SK-MEL-5 (cell line): Measurements from ENCODE around the gene UBE2O. TPM values are rescaled to one million over a fixed set of nuclear protein-coding genes. Genes with fewer than 3 reads are reported as not detected.

Experiments used
- DNase-seq: peaks from one replicate; pipeline ENCODE4 v3.0.0-alpha.2; 2016; ENCODE audit warnings: low read depth, low spot score
- in situ Hi-C: cut with HindIII; loops from 2 replicates; pipeline ENCODE4 v1.10.0; 2016; ENCODE audit warnings: low sequenced_read_pairs, high pct_unique_total_duplicates, low pct_unique_long_range_greater_than_20kb
- total RNA-seq: library from RNA; depleted of rRNA; stranded (reverse); fragments of >200 nt; shearing (Covaris generic); gene quantifications from 2 replicates; pipeline ENCODE4 v1.2.3, GENCODE V29; 2014

Gene UBE2O
- total RNA-seq, 1 experiment from 2014 or later = 30.7 TPM

DNA sequence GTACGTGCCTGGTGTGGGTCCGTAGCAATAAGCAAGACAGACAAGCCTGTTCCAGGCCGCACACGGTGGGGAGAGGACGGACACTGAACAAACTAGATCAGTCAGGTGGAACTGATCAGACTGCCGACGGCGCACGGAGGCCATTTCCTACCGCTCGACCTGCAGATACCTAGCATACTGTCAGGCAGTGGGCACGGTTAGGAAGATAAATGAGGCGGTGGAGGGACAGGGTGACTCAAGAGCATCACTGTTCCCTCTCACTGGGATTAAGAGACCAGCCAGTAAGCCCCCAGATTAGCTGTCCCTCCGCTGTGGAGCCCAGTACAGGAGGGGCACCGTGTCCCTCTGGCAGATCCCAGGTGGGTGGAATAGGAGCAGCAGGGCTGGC is 19.3 kb upstream of the UBE2O start:
- DNase-seq = no peak
- in situ Hi-C loops = no loop called here

DNA sequence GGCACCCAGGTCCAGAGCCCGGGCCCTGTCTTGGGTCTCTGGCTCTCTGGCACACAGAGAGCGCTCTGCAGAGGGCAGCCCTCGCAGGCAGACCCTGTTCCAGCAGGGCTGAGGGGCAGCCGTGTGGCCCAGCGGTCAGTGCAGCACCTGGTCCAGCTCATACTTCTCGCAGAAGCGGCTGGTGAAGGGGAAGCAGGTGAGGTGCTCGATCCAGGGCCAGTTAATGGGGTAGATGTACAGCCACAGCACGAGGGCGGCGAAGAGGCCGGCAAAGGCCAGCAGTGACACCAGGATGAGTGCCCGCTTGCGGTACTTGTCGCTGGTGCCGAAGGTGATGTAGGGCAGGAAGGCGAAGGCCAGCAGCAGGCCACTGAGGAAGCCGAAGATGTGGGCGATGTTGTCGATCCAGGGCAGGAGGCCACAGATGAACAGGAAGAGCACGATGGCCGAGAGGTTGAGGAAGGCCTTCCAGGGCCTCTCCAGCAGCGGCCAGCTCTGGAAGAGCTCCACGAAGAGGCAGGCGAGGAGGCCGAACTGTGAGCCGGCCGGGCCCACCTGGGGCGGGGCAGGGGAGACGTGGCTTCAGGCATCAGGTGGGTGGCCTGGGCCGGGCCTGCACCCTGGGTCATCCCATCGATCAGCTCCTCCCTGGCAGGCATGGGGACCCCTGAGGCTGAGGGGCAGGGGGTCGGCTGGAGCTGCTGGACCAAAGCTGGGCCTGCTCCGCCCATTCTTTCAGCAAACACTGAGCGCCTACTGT is 18.7 kb upstream of the UBE2O start:
- in situ Hi-C loops = no loop called here
- DNase-seq = no peak

DNA sequence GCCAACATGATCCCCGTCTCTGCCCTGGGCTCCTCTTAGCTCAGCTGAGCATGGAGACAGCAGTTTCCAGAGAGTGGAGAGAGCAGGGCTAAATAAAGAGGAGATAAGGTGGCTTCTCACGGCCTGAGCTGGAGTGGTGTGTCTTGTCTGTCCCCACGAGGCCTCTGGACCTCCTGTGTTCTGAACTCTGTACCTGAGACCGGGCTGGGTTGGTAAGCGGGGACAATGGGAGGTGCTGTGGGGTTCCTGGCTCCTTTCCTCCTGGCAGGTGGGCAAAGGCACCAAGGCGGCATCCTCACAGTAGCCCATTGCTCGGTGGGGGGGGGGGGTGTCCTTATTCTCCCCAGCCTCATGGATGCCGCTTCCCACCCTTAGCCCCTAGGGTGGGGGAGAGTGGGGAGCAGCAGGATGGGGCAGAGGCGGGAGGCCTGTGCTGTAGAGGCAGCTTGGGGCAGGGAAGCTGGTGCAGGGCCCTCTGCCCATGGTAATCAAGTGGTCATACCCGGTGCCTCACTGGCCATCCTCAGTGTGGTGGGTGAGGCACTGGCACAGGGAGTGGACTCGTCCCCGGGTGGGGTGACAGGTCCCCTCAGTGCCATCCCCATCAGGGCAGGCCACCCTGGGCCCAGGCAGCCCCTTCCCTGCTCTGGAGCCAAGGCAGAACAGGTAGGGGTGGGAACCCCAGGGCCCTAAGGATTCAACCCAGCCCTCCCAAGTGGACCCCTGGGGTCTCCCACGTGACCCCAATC is 17.2 kb upstream of the UBE2O start:
- in situ Hi-C loops = no loop called here
- no peak for DNase-seq

DNA sequence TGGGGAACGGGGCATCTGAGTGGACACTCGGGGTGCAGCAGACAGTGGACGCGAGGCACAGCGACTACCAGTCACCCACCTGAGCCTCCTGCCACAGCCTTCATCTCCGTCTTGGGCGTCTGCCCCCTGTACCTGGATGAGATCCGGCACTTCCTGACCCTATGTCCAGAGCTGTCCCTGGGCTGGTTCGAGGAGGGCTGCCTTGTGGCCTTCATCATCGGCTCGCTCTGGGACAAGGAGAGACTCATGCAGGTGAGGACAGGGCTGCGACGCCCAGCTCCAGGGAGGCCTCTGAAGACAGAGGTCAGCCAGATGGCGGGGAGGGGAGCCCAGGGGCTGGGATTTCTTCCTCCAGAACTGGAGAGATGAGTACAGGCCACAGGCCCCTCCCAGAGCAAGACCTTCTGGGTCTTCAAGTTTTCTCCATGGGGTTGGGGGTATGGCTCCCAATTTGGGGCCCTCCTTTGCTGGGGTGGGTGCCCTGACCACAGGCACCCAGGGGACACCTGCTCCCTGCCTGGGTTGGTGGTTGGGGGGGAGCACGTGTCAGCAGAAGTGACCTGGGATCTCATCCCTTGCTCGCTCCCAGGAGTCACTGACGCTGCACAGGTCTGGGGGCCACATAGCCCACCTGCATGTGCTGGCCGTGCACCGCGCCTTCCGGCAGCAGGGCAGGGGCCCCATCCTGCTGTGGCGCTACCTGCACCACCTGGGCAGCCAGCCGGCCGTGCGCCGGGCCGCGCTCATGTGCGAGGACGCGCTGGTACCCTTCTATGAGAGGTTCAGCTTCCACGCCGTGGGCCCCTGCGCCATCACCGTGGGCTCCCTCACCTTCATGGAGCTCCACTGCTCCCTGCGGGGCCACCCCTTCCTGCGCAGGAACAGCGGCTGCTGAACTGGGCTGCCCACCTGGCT is 16.4 kb upstream of the UBE2O start:
- in situ Hi-C loops = no loop called here
- no peak for DNase-seq

DNA sequence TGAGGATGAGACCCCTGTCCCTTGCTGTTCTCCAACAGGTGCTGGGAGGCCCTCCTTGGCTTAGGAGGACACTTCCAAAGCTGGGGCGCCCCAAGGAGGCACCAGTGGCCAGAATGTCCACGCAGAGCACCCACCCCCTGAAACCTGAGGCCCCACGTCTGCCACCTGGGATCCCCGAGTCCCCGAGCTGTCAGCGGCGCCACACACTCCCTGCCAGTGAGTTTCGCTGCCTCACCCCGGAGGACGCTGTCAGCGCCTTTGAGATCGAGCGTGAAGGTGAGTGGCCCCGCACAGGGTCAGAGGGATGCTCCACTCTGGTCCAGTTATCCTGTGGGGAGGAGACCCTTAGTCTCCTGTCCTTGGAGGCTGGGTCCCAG is 15.7 kb upstream of the UBE2O start:
- DNase-seq = no peak
- in situ Hi-C loops = no loop called here

DNA sequence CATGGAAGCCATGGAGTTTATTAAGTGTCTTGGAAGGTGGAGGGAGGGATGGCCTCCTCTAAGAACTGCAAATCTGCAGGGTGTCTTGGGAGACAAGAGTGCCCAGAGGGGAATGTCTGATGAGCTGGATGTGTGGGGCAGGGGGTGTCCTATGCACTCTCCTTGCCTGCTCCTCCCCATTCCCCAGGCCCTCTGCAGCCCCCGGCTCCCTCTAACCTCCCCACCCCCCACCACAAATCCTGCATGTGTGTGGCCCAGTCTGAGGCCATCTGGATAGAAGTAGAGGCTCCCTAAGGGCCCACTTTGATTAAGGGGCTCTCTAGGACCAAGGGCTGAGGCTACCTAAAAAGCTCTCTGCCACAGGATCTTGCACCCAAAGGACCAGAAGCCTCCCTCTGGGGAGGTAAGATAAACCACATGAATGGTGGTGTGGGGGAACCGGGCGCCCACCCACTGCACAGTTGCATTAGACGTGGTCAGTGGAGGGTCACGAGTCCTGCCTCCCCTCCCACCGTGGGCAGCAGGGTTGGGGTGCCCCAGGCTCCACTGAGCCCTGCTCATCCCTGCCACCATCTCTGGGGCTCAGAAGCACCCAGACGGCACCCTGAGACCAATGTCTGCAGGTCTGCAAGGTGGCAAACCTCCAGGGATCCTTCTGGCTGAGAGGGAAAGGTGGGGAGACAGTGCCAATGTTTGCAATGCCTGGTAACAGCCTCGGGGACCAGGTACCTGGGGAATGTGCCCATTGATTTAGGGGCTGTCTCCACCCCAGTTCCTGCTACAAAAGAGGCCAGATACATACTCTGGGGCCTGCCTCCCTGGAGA is 15.1 kb upstream of the UBE2O start:
- in situ Hi-C loops = no loop called here
- DNase-seq = no peak

DNA sequence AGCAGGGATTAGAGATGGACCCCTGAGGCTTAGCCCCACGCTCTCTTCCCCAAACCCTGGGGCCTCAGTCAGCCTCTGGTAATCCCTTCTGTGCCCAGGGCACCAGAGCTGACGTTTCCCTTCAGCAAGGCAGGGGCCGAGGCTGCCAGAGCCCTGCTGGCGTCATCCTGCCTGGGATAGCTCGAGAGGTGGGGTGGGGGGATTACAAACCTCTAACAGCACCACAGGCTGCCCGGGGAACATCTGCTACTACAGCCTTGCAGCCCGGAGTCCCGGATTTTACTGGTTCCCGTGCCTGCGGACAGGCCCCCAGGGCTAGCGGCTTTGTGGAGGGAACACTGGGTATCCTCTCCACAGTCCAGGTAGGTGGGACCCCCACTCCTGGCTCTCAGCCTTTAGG is 14.4 kb upstream of the UBE2O start, which contains the start of gene AANAT:
Gene AANAT, plus strand, starts transcription at position 238 of the 400 bp plus-strand sequence. CDS start 1,144 bp downstream, outside the sequence.
- in situ Hi-C loops = no loop called here

DNA sequence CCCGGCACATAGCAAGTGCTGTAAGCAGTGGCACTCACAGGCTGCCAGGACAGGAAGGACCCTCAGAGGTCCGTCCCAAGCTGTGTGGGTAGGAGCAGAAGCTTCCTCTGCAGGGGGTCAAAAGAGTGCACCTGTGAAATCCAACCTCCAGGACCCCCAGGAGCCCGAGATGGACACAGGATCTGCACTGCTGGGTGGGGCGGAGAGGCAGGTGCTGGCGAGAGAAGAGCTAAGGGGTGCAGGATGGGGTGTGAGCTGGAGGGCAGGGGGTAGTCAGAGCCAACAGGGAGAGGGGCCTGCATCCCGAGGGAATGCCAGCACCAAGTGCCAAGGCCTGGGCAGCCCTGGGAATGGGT is 13.8 kb upstream of the UBE2O start:
- in situ Hi-C loops = no loop called here

More for the DNA sequence above, 14.4 kb upstream of the UBE2O start, which contains the start of gene AANAT:
- DNase-seq = no peak

DNA sequence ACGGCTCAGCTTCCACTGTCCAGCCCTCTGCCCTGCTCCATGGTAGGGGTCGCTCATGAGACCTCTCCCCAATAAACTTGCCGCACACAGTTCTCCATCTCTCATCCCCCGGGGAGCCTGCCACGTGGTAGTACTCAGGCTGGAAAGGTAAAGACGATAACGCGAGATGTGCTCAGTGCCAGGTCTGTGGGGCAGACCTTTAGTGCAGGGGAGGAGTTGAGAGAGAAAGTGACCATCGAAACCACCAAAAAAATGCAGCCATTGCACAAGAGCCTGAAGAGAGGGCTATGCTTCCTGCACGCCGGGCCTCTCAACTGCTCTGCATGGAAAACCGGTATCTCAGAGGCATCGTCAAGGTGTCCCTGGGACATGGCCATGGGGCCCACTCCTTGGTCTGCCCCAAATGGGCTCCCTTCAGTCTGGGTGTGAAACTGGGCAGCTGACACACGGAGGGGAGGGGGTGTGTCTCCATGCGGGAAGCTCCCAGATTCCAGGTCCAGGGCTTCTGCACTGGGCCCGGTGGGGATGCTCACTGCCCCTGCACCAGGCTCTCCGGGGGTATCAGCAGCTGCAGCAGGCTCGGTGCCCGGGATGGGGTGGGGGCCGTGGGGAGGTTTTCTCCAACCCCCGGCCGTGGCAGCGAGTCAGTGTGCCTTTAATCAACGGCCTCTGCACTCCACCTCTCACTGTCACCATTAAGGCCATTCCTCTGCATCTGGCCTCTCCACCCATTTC is 9.8 kb upstream of the UBE2O start:
- in situ Hi-C loops = no loop called here
- no peak for DNase-seq

More for the DNA sequence above, 13.8 kb upstream of the UBE2O start:
- DNase-seq = no peak

DNA sequence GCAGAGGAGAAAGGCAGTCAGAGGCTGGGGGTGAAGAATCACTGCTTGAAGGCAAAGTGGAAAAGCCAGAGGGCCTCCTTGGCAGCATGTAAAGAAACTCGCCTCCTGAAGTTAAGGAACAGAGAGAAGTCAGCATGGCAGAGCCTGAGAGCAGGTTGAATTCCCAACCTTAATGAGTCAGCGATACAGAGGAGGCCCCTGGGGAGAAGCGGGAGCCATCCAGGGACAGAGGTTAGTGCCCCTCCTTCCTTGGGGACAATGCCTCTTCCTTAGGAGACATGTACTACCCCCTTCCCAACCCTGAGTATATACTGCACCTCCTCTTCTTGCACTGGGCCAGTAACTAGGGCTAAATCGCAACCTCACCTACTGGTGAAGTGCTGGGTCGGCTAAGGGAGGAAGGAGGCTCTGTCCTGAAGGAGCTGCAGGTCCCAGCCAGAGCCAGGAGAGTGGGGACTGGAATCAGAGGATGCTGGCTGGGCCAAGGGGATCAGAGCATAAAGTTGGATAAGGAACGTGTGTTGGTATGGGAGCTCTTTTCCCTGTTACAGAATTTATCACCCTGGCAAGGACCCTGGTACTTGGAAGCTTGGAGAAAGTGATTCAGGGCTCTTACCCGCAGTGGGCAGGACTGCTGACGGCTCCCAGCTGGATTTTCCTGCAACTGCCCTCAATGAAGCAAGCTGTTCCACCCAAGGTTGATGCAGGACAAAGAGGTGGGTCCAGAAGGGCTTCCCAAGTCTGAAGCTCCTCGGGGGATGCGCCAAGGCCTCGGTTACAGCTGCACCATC is 9.0 kb upstream of the UBE2O start:
- in situ Hi-C loops = no loop called here
- no peak for DNase-seq

DNA sequence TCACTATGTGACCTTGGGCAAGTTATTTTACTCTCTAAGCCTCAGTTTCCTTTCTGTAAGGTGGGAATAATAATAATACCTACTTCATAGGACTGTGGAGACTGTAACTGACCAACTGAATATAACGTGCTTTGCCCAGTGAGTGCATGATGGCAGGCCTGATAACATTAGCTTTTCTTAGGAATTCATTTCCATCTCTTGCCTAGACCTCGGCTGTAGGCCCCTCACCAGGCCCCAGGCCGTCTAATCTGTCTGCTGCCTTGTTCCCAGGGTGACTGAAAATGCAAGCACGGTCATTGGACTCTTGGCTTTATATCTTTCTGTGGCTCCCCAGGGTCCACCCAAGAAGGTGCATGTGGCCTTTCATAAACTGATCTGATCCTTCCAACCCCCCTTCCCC is 6.7 kb upstream of the UBE2O start:
- in situ Hi-C loops = no loop called here
- DNase-seq = no peak

DNA sequence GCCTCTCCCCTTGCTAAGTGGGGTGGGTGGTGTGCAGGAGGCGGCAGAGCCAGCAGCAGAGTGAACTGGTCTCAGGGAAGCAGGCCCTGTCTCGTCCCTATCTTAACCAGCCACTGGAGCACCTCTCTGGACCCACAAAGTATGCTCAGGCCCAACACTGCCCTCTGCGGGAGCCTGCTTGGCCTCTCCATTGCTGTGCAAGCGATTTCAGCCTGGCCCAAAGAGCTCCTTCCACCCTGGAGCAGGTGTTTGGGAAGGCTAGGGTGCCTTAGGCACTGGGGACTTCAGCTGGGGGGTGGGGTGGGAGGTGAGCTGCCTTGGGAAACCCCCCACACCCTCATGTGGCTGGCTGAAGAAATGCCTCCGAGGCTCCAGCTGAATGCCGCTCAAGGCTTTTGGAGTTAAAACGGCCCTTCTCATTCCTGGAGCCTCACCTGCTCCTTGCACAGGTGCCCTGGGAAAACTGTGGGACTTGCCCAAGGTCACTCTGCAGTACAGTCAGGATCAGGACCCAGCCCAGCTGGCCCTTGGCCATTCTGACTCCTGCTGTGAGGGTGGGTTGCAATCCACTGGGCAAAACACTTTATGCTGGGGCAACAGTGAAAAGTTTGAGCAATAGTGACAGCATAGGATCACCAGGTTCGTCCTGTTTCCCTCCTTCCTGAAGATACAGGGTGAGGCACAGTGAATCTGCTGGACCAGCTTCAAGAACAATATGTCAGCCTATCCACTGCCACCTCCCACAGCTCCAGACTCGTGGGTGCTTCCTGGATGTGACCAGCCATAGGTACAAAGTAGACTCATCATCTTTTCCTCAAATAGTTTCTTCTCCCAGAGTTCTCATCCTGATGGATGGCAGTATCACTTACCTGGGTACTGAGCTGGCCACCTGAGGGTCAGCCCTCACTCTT is 5.9 kb upstream of the UBE2O start:
- in situ Hi-C loops = no loop called here
- peak; percentile 84 for DNase-seq

DNA sequence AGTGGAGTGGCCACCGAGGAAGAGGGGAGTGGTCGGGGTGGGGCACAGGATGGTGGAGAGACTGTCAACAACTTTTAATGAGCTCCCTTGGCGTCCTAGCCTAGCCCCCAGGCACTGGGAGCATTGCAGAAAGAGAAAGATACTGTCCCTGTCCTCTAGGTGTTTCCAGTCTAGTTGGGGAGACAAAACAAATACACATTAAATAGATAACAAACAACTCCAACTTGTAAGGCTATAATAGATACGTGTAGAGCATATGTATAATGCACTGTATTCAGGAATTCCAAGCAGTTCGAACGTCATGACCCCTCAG is 435 bp upstream of the UBE2O start:
- no peak for DNase-seq
- in situ Hi-C loops = no loop called here

DNA sequence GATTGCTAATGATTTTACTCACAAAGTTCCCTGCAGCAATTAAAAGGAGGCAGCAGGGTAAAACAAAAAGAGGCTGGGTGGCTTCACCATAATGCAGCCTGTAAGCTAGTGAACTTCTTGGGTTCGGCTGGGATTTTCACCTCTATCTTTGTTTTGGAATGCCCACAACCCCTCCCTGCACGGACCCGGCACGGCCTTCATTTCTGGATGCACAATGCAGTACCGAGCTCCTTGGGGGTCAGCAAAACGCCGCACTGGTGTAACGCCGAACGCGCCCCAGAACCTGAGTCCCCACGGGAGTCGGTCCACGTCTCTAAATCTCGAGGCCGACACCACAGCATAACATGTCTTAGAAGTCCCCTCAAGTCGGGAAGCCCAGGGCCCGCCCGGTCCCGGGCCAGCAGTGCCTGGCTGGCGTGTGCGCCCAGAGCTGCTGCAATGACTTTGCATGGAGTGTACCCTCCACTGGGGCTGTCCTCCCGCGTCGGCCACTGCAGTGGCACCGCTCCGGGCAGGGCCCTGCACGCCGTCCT is 759 bp downstream of the UBE2O start:
- in situ Hi-C loops = no loop called here

DNA sequence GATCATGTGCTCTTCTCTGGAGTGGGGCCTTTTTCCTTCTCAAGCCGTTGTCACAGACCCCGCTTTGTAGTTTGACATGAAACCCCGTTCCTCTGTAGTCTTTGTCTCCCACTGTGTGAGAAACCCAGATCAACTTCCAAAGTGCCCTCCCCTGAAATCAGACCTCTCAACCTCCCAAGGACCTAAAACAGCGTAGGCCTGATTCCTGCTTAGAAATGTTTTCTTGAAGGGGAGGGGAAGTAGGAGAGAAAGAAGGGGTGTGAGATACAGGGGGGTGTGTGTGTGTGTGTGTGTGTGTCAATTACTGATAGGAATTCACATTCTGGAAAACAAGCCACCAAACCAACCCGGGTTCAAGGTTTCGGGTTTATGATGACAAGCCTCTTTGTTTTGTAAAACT is 1.4 kb downstream of the UBE2O start:
- in situ Hi-C loops = no loop called here
- peak; percentile 32 for DNase-seq

More for the DNA sequence above, 759 bp downstream of the UBE2O start:
- DNase-seq = no peak
